ENCODE data around the gene SORBS1.

The SORBS1 gene

GRCh38 chr10:95505084-95505610 is 56.0 kb downstream of the SORBS1 start:
- H3K27ac ChIP-seq (ENCODE audit: low read length): no peak overlapping the region
- H2AFZ ChIP-seq (ENCODE audit: low read length): no peak overlapping the region
- no peak for DNase-seq
- no peaks in the 10 kb centered on the region for H3K9me3 ChIP-seq (replicated peaks; ENCODE audit: insufficient read depth, low read length)
- H3K9ac ChIP-seq (ENCODE audit: low read length): no peak overlapping the region
- no peaks in the 10 kb centered on the region for H4K20me1 ChIP-seq (ENCODE audit: insufficient read depth, low read length)
- H3K36me3 ChIP-seq (replicated peaks; ENCODE audit: insufficient read depth, low read length): no peaks in the 10 kb centered on the region
- no peaks in the 10 kb centered on the region for H3K27me3 ChIP-seq (replicated peaks; ENCODE audit: insufficient read depth, low read length)
- H3K4me3 ChIP-seq (ENCODE audit: low read length): no peak overlapping the region
- H3K4me2 ChIP-seq (ENCODE audit: low read depth, low read length): no peak overlapping the region
- TF ChIP-seq EZH2phosphoT487 (IDR thresholded peaks at IDR 0.05; ENCODE audit: low read length): no peak
- TF ChIP-seq CTCF (IDR thresholded peaks at IDR 0.05; ENCODE audit: low read length): no peak
- no peak for TF ChIP-seq EZH2 (optimal IDR thresholded peaks at IDR 0.05; ENCODE audit: low read depth, low read length)
- no peaks in the 10 kb centered on the region for H3K79me2 ChIP-seq (ENCODE audit: low read length)
- no peaks in the 10 kb centered on the region for H3F3A ChIP-seq (ENCODE audit: insufficient read depth, low read length)
- no peaks in the 10 kb centered on the region for H3K4me1 ChIP-seq (ENCODE audit: low read length)
- no peaks in the 10 kb centered on the region for H3K9me2 ChIP-seq (replicated peaks; ENCODE audit: insufficient read depth, low read length)

- no peak overlapping the region for H3K27ac ChIP-seq (ENCODE audit: low read length)
- no peaks in the 10 kb centered on the region for H3K79me2 ChIP-seq (ENCODE audit: low read length)
- H4K20me1 ChIP-seq (ENCODE audit: insufficient read depth, low read length): no peaks in the 10 kb centered on the region
- H3K9ac ChIP-seq (ENCODE audit: low read length): no peak overlapping the region
- DNase-seq: no peak
- no peak overlapping the region for H3K4me2 ChIP-seq (ENCODE audit: low read depth, low read length)
- no peaks in the 10 kb centered on the region for H3K9me3 ChIP-seq (replicated peaks; ENCODE audit: insufficient read depth, low read length)
- no peaks in the 10 kb centered on the region for H3K27me3 ChIP-seq (replicated peaks; ENCODE audit: insufficient read depth, low read length)
- H3F3A ChIP-seq (ENCODE audit: insufficient read depth, low read length): no peaks in the 10 kb centered on the region
- TF ChIP-seq EZH2phosphoT487 (IDR thresholded peaks at IDR 0.05; ENCODE audit: low read length) (no peak), EZH2 (optimal IDR thresholded peaks at IDR 0.05; ENCODE audit: low read depth, low read length) (no peak), CTCF (IDR thresholded peaks at IDR 0.05; ENCODE audit: low read length) (no peak)
- no peak overlapping the region for H2AFZ ChIP-seq (ENCODE audit: low read length)
- H3K9me2 ChIP-seq (replicated peaks; ENCODE audit: insufficient read depth, low read length): no peaks in the 10 kb centered on the region
- H3K4me1 ChIP-seq (ENCODE audit: low read length): no peaks in the 10 kb centered on the region
- no peaks in the 10 kb centered on the region for H3K36me3 ChIP-seq (replicated peaks; ENCODE audit: insufficient read depth, low read length)
- no peak overlapping the region for H3K4me3 ChIP-seq (ENCODE audit: low read length)
Observed at GRCh38 chr10:95504246-95504691, 56.9 kb downstream of the SORBS1 start.

- H3K27me3 ChIP-seq (replicated peaks; ENCODE audit: insufficient read depth, low read length): no peaks in the 10 kb centered on the region
- H3K9me2 ChIP-seq (replicated peaks; ENCODE audit: insufficient read depth, low read length): no peaks in the 10 kb centered on the region
- H2AFZ ChIP-seq (ENCODE audit: low read length): no peak overlapping the region
- no peaks in the 10 kb centered on the region for H3F3A ChIP-seq (ENCODE audit: insufficient read depth, low read length)
- no peak for DNase-seq
- no peak overlapping the region for H3K4me3 ChIP-seq (ENCODE audit: low read length)
- H4K20me1 ChIP-seq (ENCODE audit: insufficient read depth, low read length): no peaks in the 10 kb centered on the region
- H3K36me3 ChIP-seq (replicated peaks; ENCODE audit: insufficient read depth, low read length): no peaks in the 10 kb centered on the region
- no peaks in the 10 kb centered on the region for H3K9me3 ChIP-seq (replicated peaks; ENCODE audit: insufficient read depth, low read length)
- no peaks in the 10 kb centered on the region for H3K4me1 ChIP-seq (ENCODE audit: low read length)
- H3K9ac ChIP-seq (ENCODE audit: low read length): no peak overlapping the region
- no peak overlapping the region for H3K27ac ChIP-seq (ENCODE audit: low read length)
- H3K4me2 ChIP-seq (ENCODE audit: low read depth, low read length): no peak overlapping the region
- TF ChIP-seq EZH2 (optimal IDR thresholded peaks at IDR 0.05; ENCODE audit: low read depth, low read length) (no peak), CTCF (IDR thresholded peaks at IDR 0.05; ENCODE audit: low read length) (no peak), EZH2phosphoT487 (IDR thresholded peaks at IDR 0.05; ENCODE audit: low read length) (no peak)
- no peaks in the 10 kb centered on the region for H3K79me2 ChIP-seq (ENCODE audit: low read length)
Observed at GRCh38 chr10:95503526-95503925, 57.6 kb downstream of the SORBS1 start.
